Islet of Langerhans (tissue), 1 donor: Measurements from ENCODE around the gene SAP30.

ENCODE experiments used
- FAIRE-seq: peaks from one replicate; lab custom pipeline; 2011; peaks lifted over from hg19 to GRCh38; lab: Jason Lieb, UNC

SAP30 gene

DNA sequence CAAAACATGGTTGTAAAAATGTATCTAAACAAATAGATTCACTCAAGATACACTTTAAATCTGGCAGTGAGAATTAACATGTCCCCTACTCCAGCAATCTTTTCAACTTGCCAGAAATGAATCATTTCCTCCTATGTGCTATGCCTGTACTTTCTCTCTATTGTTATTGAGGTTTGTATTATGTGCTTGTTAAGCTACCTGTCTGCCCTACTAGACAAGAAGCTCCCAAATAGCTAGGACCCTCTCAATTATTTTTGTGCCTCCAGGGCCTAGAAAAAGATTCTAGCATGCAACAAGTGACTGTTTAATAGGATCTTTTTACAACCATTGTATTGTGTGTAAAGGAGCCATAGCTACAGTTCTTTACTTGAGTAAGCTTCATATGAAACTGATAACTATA is 3.5 kb upstream of the SAP30 start:
- no peak for FAIRE-seq

DNA sequence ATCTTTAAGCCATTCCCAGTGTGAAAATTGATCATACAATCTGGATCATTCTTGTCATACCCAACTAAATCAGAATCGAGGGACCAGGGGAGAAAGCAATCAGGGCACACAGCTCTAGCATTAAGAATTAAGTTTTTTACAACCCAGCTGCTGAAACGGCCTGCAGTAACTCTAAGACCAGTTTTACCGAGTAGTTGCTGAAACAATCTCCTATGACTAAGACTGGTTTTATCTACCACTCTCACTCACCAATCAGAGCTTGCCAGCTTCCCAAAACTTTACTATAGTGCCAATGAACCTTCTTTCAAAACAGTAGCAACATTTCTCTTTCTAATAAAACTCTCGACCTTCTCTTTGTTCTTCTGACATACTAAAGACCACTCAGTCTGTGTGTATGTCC is 2.8 kb upstream of the SAP30 start:
- no peak for FAIRE-seq

DNA sequence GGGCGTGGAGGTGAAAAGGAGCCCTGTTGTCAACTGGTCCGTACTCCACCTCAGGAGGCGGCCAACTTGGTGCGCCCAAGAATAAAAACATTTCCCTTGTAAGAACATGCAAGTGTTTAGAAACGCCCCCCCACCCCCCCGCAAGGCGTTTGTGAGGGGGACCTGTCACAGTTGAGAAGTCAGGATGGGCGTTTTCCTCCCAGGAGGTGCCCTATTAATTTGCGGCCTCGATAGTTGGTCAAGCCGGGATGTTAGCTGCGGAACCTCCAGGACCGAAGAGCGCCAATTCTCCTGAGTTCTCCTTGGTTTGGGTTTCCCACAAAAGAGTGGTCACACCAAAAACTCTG is 651 bp upstream of the SAP30 start:
- FAIRE-seq: no peak

DNA sequence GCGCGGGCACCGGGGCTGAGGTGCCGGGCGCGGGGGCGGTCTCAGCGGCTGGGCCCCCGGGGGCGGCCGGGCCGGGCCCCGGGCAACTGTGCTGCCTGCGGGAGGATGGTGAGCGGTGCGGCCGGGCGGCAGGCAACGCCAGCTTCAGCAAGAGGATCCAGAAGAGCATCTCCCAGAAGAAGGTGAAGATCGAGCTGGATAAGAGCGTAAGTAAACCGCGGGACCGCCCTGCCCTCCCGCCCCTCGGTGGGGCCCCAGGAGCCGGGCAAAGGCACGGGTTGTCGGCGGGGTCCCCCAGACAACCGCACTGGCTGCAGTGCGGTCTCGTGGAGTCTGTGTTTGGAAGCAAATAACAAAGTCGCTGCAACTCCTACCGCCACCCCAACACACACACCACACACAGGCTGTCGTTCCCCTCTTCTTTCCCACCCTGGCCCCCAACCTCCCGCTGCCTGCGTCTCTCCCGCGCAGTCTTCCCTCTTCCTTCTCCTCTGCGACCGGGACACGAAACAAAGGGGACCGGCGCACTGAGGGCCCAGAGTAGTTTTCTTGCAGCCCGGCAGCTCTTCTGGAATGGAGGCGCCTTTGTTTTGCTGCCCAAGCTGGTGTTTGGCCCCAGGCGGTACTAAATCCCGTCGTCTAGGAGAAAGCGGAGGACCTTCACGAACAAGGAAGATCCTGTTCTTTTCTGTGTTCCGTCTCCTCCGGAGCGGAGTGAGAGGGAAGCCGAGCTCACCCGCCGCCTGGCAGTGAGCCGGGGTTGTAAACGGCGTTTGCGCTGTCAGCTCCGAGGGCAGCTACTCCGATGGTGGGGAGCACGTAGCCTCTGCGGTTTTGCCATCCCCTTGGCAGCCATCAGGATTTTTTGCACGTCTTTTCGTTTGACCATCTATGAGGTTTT is 788 bp downstream of the SAP30 start:
- no peak for FAIRE-seq

DNA sequence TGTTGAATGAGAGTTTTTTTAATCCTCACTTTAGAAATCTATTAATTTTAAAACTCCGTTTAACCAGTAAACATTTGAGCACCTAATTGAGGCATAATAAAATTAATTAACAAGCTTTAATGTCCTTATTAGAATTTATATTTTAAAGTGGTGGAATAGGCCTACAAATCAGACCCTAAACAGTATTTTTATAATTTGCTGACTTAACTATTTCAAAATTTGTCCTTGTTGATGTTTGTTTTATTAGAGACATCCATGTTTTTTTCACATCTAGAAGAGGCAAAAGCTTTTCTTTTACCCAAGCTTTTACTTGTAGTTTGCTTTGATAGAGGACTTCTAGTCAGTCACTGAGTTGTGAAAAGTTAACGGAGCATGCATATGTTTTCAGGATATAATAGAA is 3.8 kb downstream of the SAP30 start:
- FAIRE-seq: no peak

DNA sequence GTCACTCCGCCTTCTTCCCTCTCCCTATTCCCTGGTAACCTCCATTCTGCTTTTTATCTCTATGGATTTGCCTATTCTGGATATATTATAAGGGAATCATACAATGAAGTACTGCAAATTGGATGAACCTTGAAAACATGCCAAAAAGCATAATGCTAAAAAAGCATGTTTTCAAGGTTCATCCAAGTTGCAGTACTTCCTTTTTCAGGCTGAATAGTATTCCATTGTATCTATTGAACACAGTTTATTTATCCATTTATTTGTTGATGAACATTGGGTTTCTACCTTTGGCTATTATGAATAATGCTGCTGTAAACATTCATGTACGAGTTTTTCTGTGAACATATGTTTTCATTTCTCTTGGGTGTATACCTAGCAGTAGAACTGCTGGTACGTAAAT is 9.2 kb downstream of the SAP30 start:
- FAIRE-seq: no peak

DNA sequence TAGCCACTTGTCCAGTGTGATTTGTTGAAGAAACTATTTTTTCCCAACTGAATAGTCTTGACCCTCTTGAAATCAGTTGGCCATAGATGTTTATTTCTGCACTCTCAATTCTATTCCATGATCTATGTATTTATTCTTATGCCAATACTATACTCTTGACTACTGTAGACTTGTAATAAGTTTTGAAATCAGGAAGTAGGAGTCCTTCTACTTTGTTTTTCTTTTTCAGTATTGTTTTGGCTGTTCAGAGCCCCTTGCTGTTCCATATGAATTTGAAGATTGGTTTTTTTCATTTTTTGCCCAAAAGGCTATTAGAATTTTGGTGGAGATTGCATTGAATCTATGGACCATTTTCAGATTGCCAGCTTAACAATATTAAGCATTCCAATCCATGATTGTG is 10.2 kb downstream of the SAP30 start:
- FAIRE-seq: no peak

DNA sequence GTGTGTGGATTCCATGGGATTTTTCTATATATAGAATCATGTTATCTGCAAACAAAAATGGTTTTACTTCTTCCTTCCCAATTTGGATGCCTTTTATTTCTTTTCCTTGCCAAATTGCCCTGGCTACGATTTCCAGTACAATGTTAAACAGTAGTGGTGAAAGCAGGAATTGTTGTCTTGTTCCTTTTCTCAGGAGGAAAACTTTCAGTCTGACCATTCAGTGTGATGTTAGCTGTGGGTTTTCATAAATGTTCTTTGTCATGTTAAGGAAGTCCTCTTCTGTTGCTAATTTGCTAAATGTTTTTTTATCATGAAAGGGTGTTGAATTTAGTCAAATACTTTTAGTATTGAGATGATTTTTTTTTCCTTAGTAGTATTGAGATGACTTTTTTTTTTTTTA is 10.9 kb downstream of the SAP30 start:
- no peak for FAIRE-seq

DNA sequence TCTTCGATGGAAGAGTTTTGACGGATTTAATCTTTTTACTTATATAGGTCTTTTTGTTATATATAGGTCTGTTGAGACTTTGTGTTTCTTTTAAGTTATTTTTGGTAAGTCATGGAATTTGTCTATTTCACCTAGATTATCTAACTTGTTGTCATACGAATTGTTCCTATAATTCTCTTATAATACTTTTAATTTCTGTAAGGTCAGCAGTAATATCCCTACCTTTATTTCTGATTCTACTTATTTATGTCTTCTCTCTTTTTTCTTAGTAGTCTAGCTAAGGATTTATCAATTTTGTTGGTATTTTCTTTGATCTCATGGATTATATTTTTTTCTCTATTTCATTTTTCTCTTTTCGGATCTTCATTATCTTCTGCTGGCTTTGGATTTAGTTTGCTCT is 11.6 kb downstream of the SAP30 start:
- peak; percentile 72 for FAIRE-seq

DNA sequence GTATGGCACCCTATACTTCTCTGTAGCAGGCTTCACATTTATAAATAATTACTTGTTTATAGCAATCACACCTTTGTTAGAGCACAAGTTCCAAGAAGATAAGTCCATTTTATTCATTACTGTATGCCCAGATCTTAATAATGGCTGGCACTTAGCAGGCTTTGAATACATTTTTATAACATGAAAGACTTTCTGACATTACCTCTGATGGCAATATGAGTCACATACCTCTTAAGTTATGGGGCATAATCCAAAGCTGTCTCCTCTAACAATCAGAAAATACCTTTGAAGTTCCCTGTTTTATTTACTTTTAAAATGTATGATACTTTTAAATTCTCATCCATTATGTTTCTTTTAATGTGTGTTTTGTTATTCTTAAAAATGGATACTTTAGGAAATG is 16.0 kb downstream of the SAP30 start:
- no peak for FAIRE-seq

DNA sequence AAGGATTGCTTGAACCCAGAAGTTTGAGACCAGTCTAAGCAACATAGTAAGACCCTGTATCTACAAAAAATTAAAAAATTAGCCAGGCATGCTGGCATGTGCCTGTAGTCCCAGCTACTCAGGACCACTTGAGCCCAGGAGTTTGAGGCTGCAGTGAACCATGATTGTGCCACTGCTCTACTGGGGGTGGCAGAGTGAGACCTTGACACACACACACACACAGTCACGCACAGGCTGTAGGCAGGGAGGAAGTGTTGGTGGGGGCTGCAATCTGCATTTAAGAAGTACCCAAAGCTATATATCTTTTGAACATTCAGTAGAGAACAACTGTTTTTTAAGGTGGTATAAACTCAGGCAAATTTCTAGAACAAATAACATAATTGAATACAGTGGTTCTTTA is 20.9 kb downstream of the SAP30 start:
- FAIRE-seq: no peak

DNA sequence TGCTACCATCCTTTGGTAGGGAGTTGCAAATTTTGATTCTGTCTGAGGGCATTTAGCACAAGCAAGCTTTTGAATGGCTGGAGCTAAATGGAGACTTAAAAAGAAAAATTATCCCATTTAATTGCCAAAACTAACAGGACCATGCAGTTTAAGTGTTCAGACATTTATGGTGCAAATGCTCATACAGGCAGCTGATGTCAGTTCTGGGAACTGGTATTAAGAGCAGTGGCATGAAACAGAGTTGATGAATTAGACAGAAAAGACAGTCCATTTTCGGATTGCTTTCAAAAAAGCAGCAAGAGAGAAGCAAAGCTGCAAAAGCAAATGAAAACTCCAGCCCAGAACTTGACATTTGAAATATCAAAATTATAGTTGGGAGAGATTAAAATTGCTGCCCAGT is 26.9 kb downstream of the SAP30 start:
- FAIRE-seq: no peak

DNA sequence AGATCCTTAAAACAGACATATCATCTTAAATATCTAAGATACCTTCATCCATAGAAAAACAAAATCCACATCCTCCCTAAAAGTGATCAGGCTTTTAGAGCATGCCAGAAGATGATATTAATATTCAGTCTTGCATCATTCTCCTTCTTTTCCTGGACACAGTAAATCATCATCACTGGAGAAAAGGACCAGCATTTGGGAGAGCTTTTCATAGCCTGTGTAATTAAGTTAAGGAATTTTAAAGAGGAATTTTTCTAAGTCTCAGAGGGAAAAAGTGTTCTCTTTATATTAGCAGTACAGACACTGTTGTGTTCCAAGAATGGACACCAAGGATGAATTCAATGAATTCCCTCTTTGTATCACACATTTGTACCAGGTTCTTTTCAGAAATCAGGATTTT is 27.5 kb downstream of the SAP30 start:
- FAIRE-seq: no peak

DNA sequence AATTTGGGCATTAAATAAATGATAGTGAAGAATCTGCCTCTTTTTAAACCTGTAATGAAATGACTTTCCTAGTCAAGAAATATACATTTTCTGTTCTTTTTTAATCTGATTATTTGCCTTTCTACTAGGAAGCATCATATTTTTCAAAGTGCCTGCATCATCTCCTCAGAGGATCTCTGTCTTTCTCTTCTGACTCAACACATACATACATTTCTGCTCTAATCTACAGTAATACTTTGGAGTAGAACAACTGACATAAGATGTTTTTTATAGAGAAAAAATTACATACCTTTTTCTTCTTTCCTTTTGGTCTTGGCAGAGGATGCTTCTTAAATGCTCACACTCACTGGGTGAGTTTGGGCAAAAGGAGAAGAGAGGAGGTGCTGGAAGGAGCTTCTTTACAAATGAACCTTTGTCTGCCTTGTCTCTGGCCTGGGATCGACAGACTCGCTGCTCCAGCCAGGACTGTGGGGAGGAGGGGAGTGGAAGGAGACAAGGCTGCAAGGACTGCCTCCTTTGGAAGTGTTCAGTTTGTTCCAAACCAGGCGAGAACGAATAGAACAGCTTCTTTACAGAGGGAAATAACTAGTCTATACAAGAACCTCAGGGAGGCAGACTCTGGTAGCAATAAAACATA is 28.1 kb downstream of the SAP30 start, which contains the start of gene SCRG1:
TSS of gene SCRG1 (minus strand) at position 338 of the 637 bp plus-strand sequence. CDS start 7,702 bp downstream, outside the sequence.
- FAIRE-seq: no peak

DNA sequence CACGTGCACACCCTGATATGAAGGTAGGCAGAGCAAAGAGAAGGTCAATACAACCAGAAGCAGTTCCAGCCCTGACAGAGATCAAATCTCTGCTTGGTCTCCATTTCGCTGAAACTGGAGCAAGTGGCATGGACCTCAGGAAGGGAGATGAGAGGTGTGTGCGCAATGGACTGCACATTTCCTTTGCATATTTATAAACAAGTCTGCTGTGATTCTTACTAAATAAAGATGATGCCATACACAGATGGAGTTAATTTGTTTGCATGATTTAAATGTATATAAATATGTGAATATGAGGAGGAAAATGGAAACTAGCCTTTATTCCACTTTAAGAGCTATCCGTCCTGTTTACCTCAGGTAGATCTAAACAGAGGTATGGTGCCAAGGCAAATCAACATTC is 30.3 kb downstream of the SAP30 start:
- FAIRE-seq: no peak

DNA sequence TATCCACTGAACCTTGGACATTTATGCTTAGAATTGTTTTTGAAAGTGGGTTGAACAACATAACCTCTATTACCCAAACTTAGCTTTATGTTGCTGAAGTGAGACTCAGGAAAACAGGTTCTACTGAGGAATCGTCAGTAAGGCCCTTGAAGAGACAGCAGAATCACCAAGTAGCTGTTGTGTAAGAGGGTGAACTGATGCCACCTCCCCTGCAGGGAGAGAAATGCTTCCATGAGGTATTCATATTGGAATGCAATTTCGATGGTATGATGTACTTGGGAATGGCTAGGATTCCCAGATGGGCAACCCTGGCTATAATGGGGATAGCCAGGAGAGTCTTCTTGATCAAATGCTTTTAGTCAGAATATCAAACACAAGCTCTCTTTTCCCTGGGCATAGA is 32.3 kb downstream of the SAP30 start:
- FAIRE-seq: no peak

DNA sequence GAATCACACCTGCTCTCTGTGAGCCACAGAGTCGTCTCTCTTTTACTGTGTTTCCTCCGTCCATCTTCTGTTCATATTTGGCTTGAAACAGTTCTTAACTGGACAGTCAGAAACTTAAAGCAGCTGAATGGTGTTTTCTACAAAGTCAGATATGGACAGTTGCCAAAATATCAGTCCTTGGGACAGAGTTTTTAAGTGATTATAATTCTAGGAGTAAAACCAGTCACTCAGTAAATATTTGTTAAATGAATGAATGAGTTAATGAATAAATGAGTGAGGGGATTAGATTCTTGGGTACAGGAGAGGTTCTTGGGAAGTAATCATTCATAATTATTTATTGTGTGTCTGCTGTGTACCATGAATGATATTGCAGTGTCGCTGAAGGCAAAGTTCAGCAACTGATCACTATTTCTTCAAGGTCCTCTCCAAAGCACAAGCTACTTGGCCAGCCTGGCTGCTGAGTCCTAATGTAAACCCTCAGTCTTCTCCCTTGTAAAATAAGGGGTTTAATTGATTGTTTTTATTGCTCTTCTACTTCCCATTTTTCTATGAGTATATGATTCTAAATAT is 33.6 kb downstream of the SAP30 start:
- peak; percentile 47 for FAIRE-seq

DNA sequence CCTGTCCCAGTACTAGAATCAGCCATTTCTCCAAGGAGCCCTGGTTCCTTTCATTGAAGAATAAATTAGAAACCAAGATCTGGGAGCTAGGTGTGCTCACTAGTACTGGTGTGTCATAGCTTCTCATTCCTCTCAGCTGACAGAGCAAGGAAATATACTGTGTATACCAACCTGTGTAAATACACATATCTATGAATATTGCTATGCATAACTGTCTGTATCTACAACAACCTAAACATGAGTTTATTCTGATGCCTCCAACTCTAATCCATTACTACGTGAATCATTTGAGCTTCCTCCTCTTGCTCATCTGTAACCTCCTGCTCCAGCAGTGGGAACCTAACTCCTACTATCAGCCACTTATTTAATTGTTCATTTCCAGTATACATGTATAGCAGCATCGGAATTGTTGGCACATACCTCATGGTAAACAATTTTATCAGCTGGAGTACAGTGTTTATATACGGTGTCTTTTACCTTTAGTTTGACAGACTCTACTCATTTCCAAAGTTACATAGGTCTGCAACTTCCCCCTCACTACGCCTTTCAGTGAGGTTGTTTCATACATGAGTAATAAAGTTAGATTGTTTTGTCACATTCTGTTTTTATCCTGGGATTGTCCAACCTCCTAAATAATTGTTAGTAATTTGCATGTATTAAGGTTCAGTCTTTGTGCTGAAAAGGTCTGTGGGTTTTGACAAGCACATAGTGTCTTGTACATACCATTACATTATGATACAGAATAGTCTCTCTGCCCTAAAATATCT is 35.3 kb downstream of the SAP30 start:
- no peak for FAIRE-seq

DNA sequence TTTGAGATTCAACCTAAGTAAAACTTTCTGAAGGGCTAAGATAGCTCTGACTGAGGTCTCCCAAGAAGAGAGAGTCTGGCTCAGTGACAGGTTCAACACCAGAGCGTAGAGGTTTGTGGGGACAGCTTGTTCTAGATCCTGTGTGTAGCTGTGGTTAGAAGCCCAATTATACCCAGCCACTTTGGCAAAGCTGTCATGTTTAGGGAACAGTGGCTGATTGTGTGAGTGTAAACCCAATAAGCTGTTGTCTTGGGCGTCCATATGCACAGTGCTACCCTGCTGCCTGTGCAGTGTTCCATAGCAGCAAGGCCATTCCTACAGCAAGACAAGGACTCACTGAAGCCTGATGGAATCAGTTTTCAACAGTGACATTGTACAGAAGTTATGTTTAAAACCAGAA is 39.3 kb downstream of the SAP30 start:
- no peak for FAIRE-seq

DNA sequence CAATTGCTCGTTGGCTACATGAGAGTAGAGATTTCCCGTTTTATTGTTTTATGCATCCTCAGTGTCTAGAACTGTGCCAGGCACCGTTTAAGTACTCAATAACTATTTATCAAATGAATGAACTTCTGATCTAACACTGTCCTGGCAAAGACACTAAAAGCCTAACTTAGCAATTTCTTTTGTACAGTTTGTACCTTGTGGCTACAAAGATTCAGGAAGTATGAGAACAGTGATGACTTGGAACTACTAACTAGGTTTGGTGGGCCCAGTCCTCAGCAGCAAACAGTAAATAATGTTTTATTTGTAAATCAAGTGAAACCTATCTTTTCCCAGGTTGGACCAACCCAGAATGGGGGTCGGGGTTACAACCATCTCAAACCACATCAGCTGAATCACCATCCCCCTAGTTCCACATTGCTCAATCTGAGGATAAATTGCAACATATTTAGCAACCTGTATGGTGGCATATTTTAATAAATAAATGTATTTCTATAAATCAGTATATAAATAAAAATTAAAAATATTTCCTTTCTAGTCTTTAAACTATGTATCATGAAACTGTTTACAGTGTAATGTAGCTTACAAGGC is 40.4 kb downstream of the SAP30 start:
- FAIRE-seq: no peak

DNA sequence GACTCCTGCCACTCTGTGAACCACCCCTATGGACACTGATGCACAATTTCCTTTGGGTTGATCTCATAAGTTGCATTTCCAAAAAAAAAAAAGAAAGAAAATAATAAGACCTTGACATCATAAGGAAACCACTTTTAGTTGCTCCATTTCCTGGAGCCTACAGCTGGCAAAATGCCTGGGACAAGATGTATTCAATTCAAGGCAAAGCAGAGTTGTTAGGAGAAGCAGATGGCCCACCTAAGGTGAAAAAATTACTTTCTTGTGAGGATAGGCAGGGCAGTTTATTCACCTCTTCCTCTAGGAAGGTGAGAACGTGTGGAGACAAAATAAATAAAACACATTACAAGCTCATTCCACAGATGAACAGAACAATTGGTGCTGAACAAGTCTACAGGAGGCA is 42.3 kb downstream of the SAP30 start:
- FAIRE-seq: no peak

DNA sequence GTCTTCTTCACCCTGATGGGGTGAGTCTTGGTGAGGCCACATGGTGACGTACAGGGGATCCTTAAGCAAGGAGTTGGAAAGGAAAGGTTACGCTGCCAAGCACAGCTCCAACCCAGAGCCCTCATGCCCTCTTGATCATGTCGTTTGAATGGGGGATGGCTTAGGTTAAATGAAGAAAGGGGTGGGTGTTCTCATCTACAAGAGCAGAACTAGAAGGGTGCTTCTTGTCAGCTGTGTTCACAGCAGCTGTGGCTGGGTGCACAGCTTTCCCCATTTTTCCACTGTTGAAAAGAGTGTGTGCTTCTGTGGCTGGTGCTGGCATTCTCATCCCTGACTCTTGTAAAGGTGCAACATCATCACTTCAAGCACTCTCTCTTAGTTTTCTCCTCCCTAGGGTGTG is 43.7 kb downstream of the SAP30 start:
- FAIRE-seq: no peak

DNA sequence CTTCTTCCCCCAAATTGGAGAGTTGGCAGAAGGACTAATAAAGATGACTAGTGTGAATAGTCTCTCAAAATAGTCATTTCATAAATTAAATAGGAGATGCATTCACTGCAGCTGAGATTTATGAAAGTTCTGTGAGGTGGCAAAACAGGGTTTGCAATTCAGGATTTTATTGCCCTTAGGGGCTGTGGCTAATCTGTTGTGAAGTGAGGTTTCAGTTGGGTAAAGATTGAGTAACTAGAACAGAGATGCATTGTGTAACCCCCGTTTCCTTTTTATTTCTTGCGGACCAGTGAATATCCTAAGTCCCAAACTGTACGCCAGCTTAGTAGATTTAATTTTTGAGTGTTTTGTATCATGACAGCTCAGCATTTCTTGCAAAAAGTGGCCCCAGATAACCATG is 44.3 kb downstream of the SAP30 start:
- no peak for FAIRE-seq
